ENCODE data around the gene TERT. TPM values are rescaled to one million over a fixed set of nuclear protein-coding genes. Genes with fewer than 3 reads are reported as not detected.

TERT gene
- total RNA-seq, 2 experiments from 2014 or later, result 0.55 to 0.84 TPM

DNA sequence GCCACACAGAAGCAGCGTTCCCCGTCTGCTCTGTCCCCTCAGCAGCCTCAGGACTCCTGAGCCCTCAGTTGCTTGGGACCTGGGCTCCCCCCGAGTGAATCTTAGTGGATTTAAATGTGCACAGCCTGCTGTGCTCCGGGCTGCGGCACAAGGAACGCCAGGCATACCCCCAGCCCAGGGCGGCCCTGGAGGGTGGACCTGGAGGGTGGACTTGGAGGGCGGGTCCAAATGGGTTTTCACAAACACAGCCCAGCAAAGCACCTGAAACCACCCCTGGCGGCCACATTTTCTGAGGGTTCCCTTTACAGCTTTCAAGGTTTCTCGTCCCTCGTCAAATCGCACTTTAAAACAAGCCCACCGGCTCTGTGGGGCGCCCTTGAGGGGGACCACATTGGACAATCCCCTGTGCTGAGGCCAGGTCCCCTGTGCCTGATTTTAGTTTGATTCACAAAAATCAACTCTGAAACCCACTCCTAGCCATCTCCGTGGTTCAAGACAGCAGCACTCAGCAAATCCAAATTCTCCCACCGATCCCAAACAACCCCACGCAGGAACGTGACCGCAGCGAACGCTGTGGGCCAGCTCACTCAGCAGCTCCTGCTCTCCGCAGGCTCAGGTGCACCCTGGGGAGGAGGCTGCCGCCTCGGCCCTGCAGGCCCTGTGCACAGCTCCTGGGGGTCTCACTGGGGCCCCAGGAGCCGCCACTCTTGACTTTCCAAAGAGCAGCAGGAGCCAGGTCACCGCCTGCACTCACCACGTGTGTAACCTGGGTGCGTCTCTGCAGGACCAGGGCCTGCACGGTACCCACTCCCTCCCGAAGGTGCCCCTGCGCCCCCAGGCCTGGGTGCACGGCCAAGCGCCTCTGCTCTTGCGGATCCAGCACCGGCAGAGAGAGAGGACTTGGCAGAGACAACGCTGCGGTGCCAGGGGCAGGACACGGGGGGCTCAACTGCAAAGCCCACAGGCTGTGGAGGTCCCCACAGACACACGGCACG is 29.1 kb downstream of the TERT start:
- H3K36me3 ChIP-seq (ENCODE audit: insufficient read depth, low read length), result no peaks in the 10 kb centered on the region
- no peaks in the 10 kb centered on the region for H3K36me3 Mint-ChIP-seq (ENCODE audit: low read depth)
- ChIA-PET POLR2A (no interaction called here), CTCF (no interaction called here)
- H3K9me3 Mint-ChIP-seq, result no peaks in the 10 kb centered on the region
- H3K27ac ChIP-seq (ENCODE audit: low read depth in 1 of 2, low read length in 2 of 2), result no peak overlapping the region
- H3K27ac Mint-ChIP-seq, result no peak overlapping the region
- intact Hi-C loops (cut with DNase I, micrococcal nuclease), result no loop called here
- H3K4me3 ChIP-seq (ENCODE audit: low read length), result no peak overlapping the region
- H3K9me3 ChIP-seq (ENCODE audit: control insufficient read depth in 1 of 2, insufficient read depth in 1 of 2, low read length in 2 of 2), result peaks cover 0 to 3% of the 10 kb centered on the region in 2 experiments
- no peak for DNase-seq
- no peak for TF ChIP-seq CTCF (IDR thresholded peaks at IDR 0.05)
- no peak for ATAC-seq (ENCODE audit: poor library complexity)
- H3K27me3 Mint-ChIP-seq, result no peaks in the 10 kb centered on the region
- no peaks in the 10 kb centered on the region for H3K27me3 ChIP-seq (ENCODE audit: control insufficient read depth in 1 of 2, insufficient read depth in 2 of 2, low read length in 2 of 2)
- H3K4me1 ChIP-seq (ENCODE audit: insufficient read depth, low read length), result peaks cover 12% of the 10 kb centered on the region
- H3K4me3 Mint-ChIP-seq, result no peak overlapping the region
- H3K4me1 Mint-ChIP-seq (ENCODE audit: low read depth), result peaks cover 11% of the 10 kb centered on the region

DNA sequence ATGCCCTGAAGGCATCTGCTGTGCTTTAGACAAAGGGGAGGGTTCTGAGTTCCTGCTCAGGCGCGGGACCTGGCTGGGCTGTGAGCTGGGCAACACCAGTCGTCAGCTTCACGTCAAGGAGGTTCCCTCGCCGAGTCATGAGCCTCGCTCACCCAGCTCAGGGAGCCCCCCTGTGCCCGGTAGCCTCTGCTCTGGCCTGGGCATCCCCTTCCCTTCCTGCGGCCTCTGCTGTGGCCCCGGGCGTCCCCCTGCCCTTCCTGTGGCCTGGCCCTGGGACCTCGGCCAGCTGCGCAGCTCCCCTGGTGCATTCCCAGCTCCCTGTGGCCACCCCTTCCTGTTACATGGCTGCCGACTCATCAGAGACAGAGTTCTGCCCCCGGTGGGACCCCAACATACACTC is 29.8 kb downstream of the TERT start:
- ChIA-PET POLR2A (no interaction called here), CTCF (no interaction called here)
- Histone ChIP-seq H3K4me3 (ENCODE audit: low read length) (no peak overlapping the region), H3K27me3 (ENCODE audit: control insufficient read depth in 1 of 2, insufficient read depth in 2 of 2, low read length in 2 of 2) (no peaks in the 10 kb centered on the region), H3K4me1 (ENCODE audit: insufficient read depth, low read length) (peaks cover 12% of the 10 kb centered on the region), H3K27ac (ENCODE audit: low read depth in 1 of 2, low read length in 2 of 2) (no peak overlapping the region), H3K36me3 (ENCODE audit: insufficient read depth, low read length) (no peaks in the 10 kb centered on the region), H3K9me3 (ENCODE audit: control insufficient read depth in 1 of 2, insufficient read depth in 1 of 2, low read length in 2 of 2) (peaks cover 0 to 3% of the 10 kb centered on the region in 2 experiments)
- H3K27ac Mint-ChIP-seq, result no peak overlapping the region
- DNase-seq (no peak), ATAC-seq (ENCODE audit: poor library complexity) (no peak)
- TF ChIP-seq CTCF (IDR thresholded peaks at IDR 0.05), result no peak
- intact Hi-C loops (cut with DNase I, micrococcal nuclease), result no loop called here
- no peaks in the 10 kb centered on the region for H3K36me3 Mint-ChIP-seq (ENCODE audit: low read depth)
- no peaks in the 10 kb centered on the region for H3K27me3 Mint-ChIP-seq
- H3K4me1 Mint-ChIP-seq (ENCODE audit: low read depth), result peaks cover 11% of the 10 kb centered on the region
- no peaks in the 10 kb centered on the region for H3K9me3 Mint-ChIP-seq
- H3K4me3 Mint-ChIP-seq, result no peak overlapping the region

GRCh38 chr5:1264211-1264610 is 30.7 kb downstream of the TERT start:
- TF ChIP-seq CTCF (IDR thresholded peaks at IDR 0.05), result no peak
- peaks cover 11% of the 10 kb centered on the region for H3K4me1 Mint-ChIP-seq (ENCODE audit: low read depth)
- H3K9me3 Mint-ChIP-seq, result no peaks in the 10 kb centered on the region
- intact Hi-C loops (cut with DNase I, micrococcal nuclease), result no loop called here
- H3K4me3 Mint-ChIP-seq, result no peak overlapping the region
- ChIA-PET CTCF (no interaction called here), POLR2A (no interaction called here)
- H3K27ac Mint-ChIP-seq, result no peak overlapping the region
- DNase-seq (no peak), ATAC-seq (ENCODE audit: poor library complexity) (no peak)
- H3K27me3 Mint-ChIP-seq, result no peaks in the 10 kb centered on the region
- Histone ChIP-seq H3K4me3 (ENCODE audit: low read length) (no peak overlapping the region), H3K4me1 (ENCODE audit: insufficient read depth, low read length) (peaks cover 12% of the 10 kb centered on the region), H3K36me3 (ENCODE audit: insufficient read depth, low read length) (no peaks in the 10 kb centered on the region), H3K27ac (ENCODE audit: low read depth in 1 of 2, low read length in 2 of 2) (no peak overlapping the region), H3K27me3 (ENCODE audit: control insufficient read depth in 1 of 2, insufficient read depth in 2 of 2, low read length in 2 of 2) (no peaks in the 10 kb centered on the region), H3K9me3 (ENCODE audit: control insufficient read depth in 1 of 2, insufficient read depth in 1 of 2, low read length in 2 of 2) (peaks cover 0 to 3% of the 10 kb centered on the region in 2 experiments)
- no peaks in the 10 kb centered on the region for H3K36me3 Mint-ChIP-seq (ENCODE audit: low read depth)

All from CD4-positive, alpha-beta T cell (primary cell).